Uterus (tissue), 2 donors: ENCODE results near the gene DYNLT1.

Experiments used
- POLR2A ChIP-seq, 2 donors: fragments of 450-650 bp; IDR thresholded peaks; one replicate each; pipeline ENCODE4 v1.6.1; 2016; ENCODE audit warnings: antibody characterized with exemption in 2 of 2, mild to moderate bottlenecking in 1 of 2, moderate library complexity in 1 of 2
- TF ChIP-seq, protein P1 (sequence below), 4 experiments: fragments of 200-600 bp in 2 of 4; fragments of 450-650 bp in 2 of 4; sonication (generic) in 2 of 4; IDR thresholded peaks; one replicate each; pipeline ENCODE4 v1.5.1; 2016 to 2019; ENCODE audit warnings: antibody characterized with exemption in 4 of 4, mild to moderate bottlenecking in 2 of 4, moderate library complexity in 1 of 4

DNA sequence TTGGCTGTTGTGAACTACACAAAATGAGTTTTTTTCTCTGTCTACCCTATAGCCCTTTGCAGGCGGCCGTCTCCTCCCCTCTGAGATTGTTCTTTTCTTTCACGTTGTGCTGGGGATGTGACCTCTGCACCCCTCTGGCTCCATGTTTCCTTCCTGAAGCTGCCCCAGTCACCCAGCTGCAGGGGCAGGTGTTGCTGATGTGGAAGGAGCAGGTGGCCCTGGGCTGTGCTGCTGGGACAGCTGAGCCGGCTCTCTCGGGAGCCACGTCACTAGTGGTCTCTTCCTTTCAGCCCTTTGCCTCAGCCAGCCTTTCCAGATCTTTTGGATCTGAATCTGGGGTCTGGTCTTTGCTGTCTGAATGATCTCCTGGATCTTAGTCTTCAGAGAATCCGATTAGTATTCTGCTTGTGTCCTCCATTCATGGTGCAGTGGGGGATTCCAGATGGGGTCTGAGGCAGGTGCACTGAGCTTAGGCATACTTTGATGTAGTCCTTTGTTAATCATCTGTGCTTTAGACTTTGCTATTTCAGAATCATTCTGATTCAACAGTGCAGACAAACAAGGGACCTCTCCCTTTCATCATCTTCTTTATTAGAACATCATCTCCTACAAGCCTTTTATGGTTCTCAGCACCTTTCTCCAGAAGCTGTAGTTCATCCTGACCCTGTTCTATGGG lies 53.3 kb downstream of the DYNLT1 start:
- TF ChIP-seq, protein P1, sequence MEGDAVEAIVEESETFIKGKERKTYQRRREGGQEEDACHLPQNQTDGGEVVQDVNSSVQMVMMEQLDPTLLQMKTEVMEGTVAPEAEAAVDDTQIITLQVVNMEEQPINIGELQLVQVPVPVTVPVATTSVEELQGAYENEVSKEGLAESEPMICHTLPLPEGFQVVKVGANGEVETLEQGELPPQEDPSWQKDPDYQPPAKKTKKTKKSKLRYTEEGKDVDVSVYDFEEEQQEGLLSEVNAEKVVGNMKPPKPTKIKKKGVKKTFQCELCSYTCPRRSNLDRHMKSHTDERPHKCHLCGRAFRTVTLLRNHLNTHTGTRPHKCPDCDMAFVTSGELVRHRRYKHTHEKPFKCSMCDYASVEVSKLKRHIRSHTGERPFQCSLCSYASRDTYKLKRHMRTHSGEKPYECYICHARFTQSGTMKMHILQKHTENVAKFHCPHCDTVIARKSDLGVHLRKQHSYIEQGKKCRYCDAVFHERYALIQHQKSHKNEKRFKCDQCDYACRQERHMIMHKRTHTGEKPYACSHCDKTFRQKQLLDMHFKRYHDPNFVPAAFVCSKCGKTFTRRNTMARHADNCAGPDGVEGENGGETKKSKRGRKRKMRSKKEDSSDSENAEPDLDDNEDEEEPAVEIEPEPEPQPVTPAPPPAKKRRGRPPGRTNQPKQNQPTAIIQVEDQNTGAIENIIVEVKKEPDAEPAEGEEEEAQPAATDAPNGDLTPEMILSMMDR (IDR thresholded peaks at IDR 0.05), result no peak
- TF ChIP-seq POLR2A (IDR thresholded peaks at IDR 0.05), result no peak
